ENCODE results near the gene PSMB4.
"Not testable (repeated sequence)": the region's sequence is repeated elsewhere in the genome, so short reads cannot be mapped to it uniquely, and the experiment has no call there.

Gene PSMB4

DNA sequence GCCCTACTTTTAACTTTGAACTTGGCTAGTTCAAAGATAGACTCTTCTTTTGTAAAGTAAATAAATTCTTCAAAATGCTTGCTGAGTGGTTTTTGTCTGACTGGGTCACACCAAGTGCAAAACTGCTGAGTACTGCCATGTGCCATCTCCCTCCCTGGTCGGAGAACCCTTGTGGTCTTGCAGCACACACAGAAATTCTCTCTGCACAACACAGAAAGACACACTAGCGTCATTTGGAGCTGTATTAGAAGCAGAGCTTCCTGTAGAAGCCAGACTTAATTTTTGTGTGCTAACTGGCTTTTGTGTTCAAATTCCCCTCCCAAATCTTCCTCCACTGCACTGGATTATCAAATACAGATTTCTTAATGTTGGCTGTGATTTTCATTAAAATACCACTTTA lies 2.5 kb downstream of the PSMB4 start:
- Mint-ChIP-seq H3K9me3 (no peaks in the 10 kb centered on the region), H3K36me3 (ENCODE audit: insufficient read depth) (peaks cover 61% of the 10 kb centered on the region), H3K27me3 (no peaks in the 10 kb centered on the region), H3K27ac (peak overlapping the region; percentile 76 to 100), H3K4me3 (peak overlapping the region in 1 of 2 donors; percentile 99), H3K4me1 (ENCODE audit: low read depth in 2 of 2) (peaks cover 18 to 22% of the 10 kb centered on the region in 2 donors)
- DNase-seq (no peak), ATAC-seq (replicated peaks) (no peak)

DNA sequence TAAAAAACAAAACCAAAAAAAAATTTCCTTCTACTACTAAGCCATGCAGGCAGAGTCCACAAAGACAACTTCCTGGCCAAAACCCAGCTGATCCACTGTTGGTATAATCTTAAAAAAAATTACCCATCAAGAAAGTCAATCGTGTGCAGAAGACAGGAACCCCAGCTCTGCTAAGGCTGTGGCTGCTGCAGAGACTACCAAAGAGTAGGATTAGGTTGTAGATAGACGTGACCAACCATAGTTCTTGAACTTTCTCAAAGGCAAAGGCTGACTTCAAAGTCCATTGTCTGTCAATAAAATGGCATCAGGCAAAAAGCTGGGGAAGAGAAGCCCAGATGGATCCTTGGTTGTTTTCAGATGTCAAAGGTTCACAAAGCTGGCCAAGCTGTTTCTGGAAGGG lies 3.4 kb downstream of the PSMB4 start:
- peaks cover 18 to 22% of the 10 kb centered on the region in 2 donors for H3K4me1 Mint-ChIP-seq (ENCODE audit: low read depth in 2 of 2)
- no peaks in the 10 kb centered on the region for H3K27me3 Mint-ChIP-seq
- ATAC-seq (replicated peaks), result no peak
- no peak for DNase-seq
- peak overlapping the region; percentile 19 to 55 for H3K27ac Mint-ChIP-seq
- no peak overlapping the region for H3K4me3 Mint-ChIP-seq
- H3K9me3 Mint-ChIP-seq, result no peaks in the 10 kb centered on the region
- H3K36me3 Mint-ChIP-seq (ENCODE audit: insufficient read depth), result peaks cover 70% of the 10 kb centered on the region

DNA sequence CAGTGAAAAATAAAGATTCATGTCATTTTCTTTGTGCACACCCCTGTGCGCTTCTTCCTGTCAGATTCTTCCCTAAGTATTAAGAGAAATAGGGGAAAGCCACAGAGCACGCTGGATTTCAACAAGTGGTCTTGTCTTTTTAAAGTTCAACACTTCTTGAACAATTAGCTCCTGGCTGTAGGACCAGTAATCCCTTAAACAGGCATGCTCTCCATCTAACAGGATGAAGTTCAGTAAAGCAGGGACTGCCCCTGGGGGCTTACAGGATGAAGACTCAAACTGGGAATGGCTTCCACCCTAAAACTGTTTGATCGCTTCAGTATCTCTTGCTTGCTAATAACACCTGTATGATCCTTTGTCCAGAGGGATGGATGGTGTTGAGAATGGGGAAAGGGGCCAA lies 4.2 kb downstream of the PSMB4 start:
- Mint-ChIP-seq H3K4me3 (no peak overlapping the region), H3K9me3 (no peaks in the 10 kb centered on the region), H3K27me3 (no peaks in the 10 kb centered on the region), H3K36me3 (ENCODE audit: insufficient read depth) (peaks cover 73% of the 10 kb centered on the region), H3K4me1 (ENCODE audit: low read depth in 2 of 2) (peaks cover 18 to 22% of the 10 kb centered on the region in 2 donors), H3K27ac (no peak overlapping the region)
- ATAC-seq (replicated peaks) (no peak), DNase-seq (no peak)

DNA sequence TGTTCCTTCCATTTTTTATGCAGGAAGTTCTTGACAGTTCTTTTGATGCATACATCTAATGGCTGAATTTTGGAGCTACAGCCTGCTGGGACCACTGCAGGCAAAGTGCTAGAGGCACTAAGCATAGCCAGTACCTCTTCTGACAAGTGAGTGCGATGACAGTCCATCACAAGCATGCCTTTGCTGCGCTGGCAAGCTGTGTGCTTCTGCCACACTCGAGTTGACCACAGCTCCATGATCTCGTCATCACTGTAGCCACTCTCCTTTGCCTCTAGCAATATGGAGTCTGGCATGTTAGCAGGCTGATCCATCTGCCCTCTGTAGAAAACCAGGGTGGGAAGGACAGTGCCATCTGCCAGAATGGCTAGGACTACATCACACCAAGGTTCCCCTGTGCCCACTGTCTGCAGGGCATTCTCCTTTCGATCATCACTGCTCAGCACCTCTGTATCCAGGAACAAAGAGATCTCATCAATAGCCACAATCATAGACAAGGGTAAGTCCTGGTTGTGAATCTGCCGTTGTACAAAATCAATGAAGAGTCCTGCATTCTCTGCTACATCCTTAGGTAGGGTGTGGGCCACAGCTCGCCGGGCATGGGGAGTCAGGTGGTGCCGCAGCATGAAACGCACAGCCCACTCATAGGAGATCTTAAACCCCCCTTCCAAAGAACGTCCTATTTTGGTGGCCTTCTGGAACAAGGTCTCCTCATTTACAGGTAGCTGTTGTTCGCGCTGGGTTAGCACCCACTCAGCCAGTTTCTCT lies 6.0 kb downstream of the PSMB4 start:
- ATAC-seq (replicated peaks) (no peak), DNase-seq (no peak)
- no peaks in the 10 kb centered on the region for H3K9me3 Mint-ChIP-seq
- no peaks in the 10 kb centered on the region for H3K27me3 Mint-ChIP-seq
- H3K4me1 Mint-ChIP-seq (ENCODE audit: low read depth in 2 of 2), result peaks cover 6 to 11% of the 10 kb centered on the region in 2 donors
- H3K4me3 Mint-ChIP-seq, result no peak overlapping the region
- peak overlapping the region; percentile 13 to 20 for H3K27ac Mint-ChIP-seq
- H3K36me3 Mint-ChIP-seq (ENCODE audit: insufficient read depth), result peaks cover 69% of the 10 kb centered on the region

DNA sequence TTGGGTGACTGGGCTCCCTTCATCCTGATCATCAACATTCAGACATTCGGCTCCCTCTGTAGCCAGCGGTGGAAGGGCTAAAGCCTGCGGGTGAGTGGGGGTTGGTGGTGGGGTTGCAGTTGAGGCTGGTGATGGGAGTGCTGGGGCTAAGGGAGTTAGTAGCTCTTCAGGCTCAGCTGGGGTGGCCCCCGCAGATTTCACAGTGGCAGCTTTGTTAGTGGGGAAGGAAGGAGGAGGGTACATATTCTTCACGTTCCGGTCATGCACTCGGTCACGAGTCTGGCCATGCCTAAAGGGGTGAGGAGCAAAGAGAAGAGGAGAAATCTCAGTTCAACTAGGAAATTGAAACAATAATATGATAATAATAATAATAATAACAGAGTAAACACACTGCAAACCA lies 6.8 kb downstream of the PSMB4 start:
- Mint-ChIP-seq H3K9me3 (no peaks in the 10 kb centered on the region), H3K4me3 (no peak overlapping the region), H3K27me3 (no peaks in the 10 kb centered on the region), H3K36me3 (ENCODE audit: insufficient read depth) (peaks cover 64% of the 10 kb centered on the region), H3K4me1 (ENCODE audit: low read depth in 2 of 2) (peaks cover 1 to 3% of the 10 kb centered on the region in 2 donors), H3K27ac (no peak overlapping the region)
- ATAC-seq (replicated peaks) (no peak), DNase-seq (no peak)

DNA sequence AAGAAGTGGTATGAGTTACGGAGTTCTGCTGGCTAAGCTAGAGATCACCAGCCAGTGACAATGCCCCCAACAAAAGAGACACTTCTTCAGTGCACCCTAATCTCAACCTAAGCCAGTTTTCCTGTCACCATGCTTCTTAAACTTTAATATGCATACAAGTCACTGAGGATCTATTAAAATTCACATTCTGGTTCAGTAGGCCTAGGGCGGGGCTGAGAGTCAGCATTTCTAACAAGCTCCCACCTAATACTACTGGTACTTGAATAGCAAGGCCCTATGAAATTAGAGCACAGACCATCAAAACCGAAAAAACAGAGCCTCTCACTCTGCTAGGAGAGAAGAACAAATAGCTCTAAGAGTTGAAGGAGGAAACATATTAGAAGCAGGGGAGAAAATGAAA lies 7.9 kb downstream of the PSMB4 start:
- peak overlapping the region in 1 of 2 donors; percentile 39 for H3K27ac Mint-ChIP-seq

DNA sequence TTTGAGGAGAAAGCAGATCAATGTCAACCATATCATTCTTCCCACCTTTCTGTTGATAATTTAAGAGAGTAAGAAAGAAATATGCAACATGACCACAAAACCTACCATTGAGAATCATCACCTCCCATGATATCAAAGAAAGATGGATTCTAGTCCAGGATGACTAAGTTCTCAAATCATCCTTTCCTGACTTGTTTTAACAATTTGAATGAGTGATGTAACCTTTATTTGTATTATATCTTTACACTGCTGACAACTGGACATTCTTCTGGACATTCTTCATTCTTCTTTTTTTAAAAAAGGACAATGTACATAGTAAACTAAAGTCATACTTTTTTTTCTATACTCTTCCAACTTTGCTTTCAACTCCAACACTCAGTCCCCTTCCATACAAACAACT lies 9.5 kb downstream of the PSMB4 start:
- Mint-ChIP-seq H3K27me3 (no peaks in the 10 kb centered on the region), H3K4me3 (no peak overlapping the region), H3K27ac (peak overlapping the region; percentile 10 to 52), H3K9me3 (no peaks in the 10 kb centered on the region), H3K4me1 (ENCODE audit: low read depth in 2 of 2) (peaks cover 0 to 1% of the 10 kb centered on the region in 2 donors), H3K36me3 (ENCODE audit: insufficient read depth) (peaks cover 66% of the 10 kb centered on the region)
- ATAC-seq (replicated peaks) (no peak), DNase-seq (no peak)

More for the DNA sequence above, 7.9 kb downstream of the PSMB4 start:
- H3K9me3 Mint-ChIP-seq, result no peaks in the 10 kb centered on the region
- no peak overlapping the region for H3K4me3 Mint-ChIP-seq
- peaks cover 64% of the 10 kb centered on the region for H3K36me3 Mint-ChIP-seq (ENCODE audit: insufficient read depth)
- H3K4me1 Mint-ChIP-seq (ENCODE audit: low read depth in 2 of 2), result peaks cover 0 to 1% of the 10 kb centered on the region in 2 donors
- H3K27me3 Mint-ChIP-seq, result no peaks in the 10 kb centered on the region
- no peak for ATAC-seq (replicated peaks)
- no peak for DNase-seq

DNA sequence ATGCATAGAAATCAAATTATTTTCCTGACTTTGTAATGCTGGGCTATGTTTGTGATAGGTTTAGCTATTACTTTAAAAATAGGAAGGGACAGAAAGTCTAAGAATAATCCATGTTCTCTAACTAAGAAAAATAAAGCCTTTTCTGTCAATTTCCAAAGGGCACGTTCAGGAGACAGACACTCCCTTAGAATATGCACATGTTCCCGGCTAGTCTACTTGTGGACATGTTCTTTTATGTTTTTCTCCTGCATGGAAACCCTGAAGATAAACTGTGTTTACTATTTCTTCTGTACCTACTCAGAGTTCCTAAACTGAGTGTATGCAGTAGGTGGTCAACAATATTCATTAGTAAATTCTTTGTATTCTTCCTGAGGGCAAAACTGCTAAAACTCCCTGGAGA lies 12.5 kb downstream of the PSMB4 start:
- Mint-ChIP-seq H3K27me3 (no peaks in the 10 kb centered on the region), H3K27ac (no peak overlapping the region), H3K9me3 (no peaks in the 10 kb centered on the region), H3K4me1 (ENCODE audit: low read depth in 2 of 2) (no peaks in the 10 kb centered on the region), H3K4me3 (no peak overlapping the region), H3K36me3 (ENCODE audit: insufficient read depth) (peaks cover 67% of the 10 kb centered on the region)
- DNase-seq (no peak), ATAC-seq (replicated peaks) (no peak)

DNA sequence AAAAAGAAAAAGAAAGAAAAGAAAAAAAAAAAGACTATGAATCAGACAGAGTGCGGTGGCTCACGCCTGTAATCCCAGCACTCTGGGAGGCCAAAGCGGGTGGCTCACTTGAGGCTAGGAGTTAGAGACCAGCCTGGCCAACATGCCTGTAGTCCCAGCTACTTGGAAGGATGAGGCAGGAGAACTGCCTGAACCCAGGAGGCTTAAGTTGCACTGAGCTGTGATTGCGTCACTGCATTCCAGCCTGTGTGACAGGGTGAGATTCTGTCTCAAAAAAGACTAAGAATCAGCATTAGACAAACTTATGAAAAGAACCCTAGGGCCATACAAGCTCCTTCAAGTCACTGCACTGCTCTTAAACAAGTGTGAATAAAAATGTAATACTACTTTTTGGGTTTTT lies 16.9 kb downstream of the PSMB4 start:
- no peak overlapping the region for H3K4me3 Mint-ChIP-seq
- peaks cover 72% of the 10 kb centered on the region for H3K36me3 Mint-ChIP-seq (ENCODE audit: insufficient read depth)
- no peak overlapping the region for H3K27ac Mint-ChIP-seq
- DNase-seq (no peak), ATAC-seq (replicated peaks) (no peak)
- no peaks in the 10 kb centered on the region for H3K9me3 Mint-ChIP-seq
- no peaks in the 10 kb centered on the region for H3K27me3 Mint-ChIP-seq
- H3K4me1 Mint-ChIP-seq (ENCODE audit: low read depth in 2 of 2), result no peaks in the 10 kb centered on the region

DNA sequence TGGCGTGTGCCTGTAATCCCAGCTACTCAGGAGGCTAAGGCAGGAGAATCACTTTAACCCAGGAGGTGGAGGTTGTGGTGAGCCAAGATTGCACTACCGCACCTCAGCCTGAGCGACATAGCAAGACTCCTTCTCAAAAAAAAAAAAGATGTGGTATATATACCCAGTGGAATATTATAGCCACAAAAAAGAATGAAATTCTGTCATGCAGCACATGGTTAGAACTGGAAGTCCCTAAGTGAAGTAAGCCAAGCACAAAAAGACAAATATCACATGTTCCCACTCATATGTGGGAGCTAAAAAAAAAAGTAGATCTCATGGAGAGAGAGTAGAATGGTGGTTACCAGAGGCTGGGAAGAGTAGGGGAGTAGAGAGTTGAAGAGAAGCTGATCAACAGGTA lies 18.7 kb downstream of the PSMB4 start:
- Mint-ChIP-seq H3K36me3 (ENCODE audit: insufficient read depth) (peaks cover 71% of the 10 kb centered on the region), H3K27ac (peak overlapping the region in 1 of 2 donors; percentile 10), H3K4me3 (no peak overlapping the region), H3K27me3 (no peaks in the 10 kb centered on the region), H3K4me1 (ENCODE audit: low read depth in 2 of 2) (no peaks in the 10 kb centered on the region), H3K9me3 (no peaks in the 10 kb centered on the region)
- no peak for ATAC-seq (replicated peaks)
- no peak for DNase-seq

DNA sequence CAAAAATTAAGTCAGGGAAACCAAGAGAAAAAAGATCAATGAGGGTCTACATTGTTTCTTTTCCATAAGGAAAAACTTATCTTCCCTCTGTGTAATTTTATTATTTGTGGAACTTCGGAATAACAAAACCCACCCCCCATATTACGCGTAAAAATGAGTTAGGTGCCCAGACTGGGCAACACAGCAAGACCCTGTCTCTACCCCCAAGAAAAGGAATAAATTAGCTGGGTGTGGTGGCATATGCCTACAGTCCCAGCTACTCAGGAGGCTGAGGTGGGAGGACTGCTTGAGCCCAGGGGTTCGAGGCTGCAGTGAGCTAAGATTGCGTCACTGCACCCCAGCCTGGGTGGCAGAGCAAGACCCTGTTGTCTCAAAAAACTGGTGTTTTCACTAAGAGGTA lies 20.4 kb downstream of the PSMB4 start:
- Mint-ChIP-seq H3K4me3 (no peak overlapping the region), H3K9me3 (no peaks in the 10 kb centered on the region), H3K27me3 (no peaks in the 10 kb centered on the region), H3K27ac (no peak overlapping the region), H3K36me3 (ENCODE audit: insufficient read depth) (peaks cover 83% of the 10 kb centered on the region), H3K4me1 (ENCODE audit: low read depth in 2 of 2) (no peaks in the 10 kb centered on the region)
- no peak for ATAC-seq (replicated peaks)
- no peak for DNase-seq

DNA sequence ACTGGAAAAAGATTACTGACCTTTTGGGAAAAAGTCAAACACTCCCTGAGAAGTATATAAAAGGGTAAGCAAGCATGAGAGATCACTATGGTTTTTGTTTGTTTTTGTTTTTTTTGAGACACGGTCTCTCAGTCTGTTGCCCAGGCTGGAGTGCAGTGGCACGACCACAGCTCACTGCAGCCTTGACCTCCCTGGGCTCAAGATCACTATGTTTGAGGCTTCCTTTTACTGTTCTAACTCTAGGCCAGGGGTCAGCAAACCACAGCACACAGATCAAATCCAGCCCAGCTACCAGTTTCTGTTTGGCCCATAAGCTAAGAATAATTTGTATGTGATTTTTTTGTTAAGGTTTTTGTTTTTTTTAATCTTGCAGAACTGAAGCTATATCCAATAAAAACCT lies 25.7 kb downstream of the PSMB4 start:
- ATAC-seq (replicated peaks) (no peak), DNase-seq (no peak)
- H3K4me1 Mint-ChIP-seq (ENCODE audit: low read depth in 2 of 2), result no peaks in the 10 kb centered on the region
- H3K27me3 Mint-ChIP-seq, result no peaks in the 10 kb centered on the region
- peak overlapping the region in 1 of 2 donors; percentile 29 for H3K27ac Mint-ChIP-seq
- no peaks in the 10 kb centered on the region for H3K9me3 Mint-ChIP-seq
- H3K4me3 Mint-ChIP-seq, result no peak overlapping the region
- H3K36me3 Mint-ChIP-seq (ENCODE audit: insufficient read depth), result peaks cover 88% of the 10 kb centered on the region

DNA sequence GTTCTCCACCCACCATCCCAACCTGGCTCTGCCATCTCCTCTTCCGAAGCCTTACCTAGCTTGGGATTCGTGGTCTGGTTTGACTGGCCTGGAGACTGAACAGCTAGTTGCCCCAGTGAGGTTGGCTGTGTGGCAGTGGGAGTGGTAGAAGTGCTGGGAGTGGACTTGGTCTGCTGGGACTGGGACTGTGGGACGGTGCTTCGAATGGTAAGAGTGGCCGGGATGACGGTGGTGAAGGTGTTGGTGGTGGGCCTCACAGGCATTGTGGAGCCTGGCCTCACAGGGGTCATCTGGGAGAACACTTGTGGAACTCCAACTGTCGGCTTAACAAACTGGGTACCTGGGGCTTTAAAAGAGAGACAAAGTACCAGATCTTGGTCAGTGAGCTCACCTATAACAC lies 28.7 kb downstream of the PSMB4 start:
- Mint-ChIP-seq H3K36me3 (ENCODE audit: insufficient read depth) (peaks cover 73% of the 10 kb centered on the region), H3K27me3 (no peaks in the 10 kb centered on the region), H3K4me3 (no peak overlapping the region), H3K4me1 (ENCODE audit: low read depth in 2 of 2) (peaks cover 4% of the 10 kb centered on the region in 2 donors), H3K27ac (no peak overlapping the region), H3K9me3 (no peaks in the 10 kb centered on the region)
- DNase-seq (no peak), ATAC-seq (replicated peaks) (no peak)

DNA sequence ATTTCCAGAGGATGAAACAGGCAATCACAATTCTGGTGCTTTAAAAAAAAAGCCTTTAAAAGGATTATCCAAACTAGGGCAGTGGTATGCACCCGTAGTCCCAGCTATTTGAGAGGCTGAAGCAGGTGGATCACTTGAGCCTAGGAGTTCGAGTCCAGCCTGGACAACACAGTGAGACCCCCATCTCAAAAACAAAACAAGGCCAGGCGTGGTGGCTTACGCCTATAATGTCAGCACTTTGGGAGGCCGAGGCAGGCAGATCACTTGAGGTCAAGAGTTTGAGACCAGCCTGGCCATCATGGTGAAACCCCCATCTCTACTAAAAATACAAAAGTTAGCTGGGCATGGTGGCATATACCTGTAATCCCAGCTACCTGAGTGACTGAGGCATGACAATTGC lies 34.5 kb downstream of the PSMB4 start:
- not testable (repeated sequence) for H3K27ac Mint-ChIP-seq; H3K9me3 Mint-ChIP-seq; DNase-seq; ATAC-seq (replicated peaks); H3K4me3 Mint-ChIP-seq; H3K27me3 Mint-ChIP-seq
- Mint-ChIP-seq H3K36me3 (ENCODE audit: insufficient read depth) (peaks cover 53% of the 10 kb centered on the region), H3K4me1 (ENCODE audit: low read depth in 2 of 2) (peaks cover 23 to 35% of the 10 kb centered on the region in 2 donors)

Measured in effector memory CD8-positive, alpha-beta T cell (primary cell).